Activated CD8-positive, alpha-beta T cell treated with anti-CD3 and anti-CD28 coated beads for 36 hours (primary cell): Measurements from ENCODE around the gene CENPX. TPM values are rescaled to one million over a fixed set of nuclear protein-coding genes. Genes with fewer than 3 reads are reported as not detected.

Experiments used
- ATAC-seq: fragments of 200-7000 bp; cut with Tn5 transposase; one replicate; pipeline ENCODE4 v1.10.0; 2021; ENCODE audit warnings: mild to moderate bottlenecking, moderate library complexity
- CTCF ChIA-PET: fragments of 350-600 bp; sonication (Branson Sonifier 250); formaldehyde crosslinking; loops from one replicate; lab custom pipeline; 2021; ENCODE audit warnings: antibody characterized with exemption; lab: Charles Lee
- POLR2A ChIA-PET: fragments of 350-600 bp; sonication (Branson Sonifier 250); formaldehyde crosslinking; loops from one replicate; lab custom pipeline; 2021; ENCODE audit warnings: antibody characterized with exemption; lab: Charles Lee
- DNase-seq: peaks from one replicate; pipeline ENCODE4 v3.0.0-alpha.2; 2020
- H3K27ac Mint-ChIP-seq: one replicate; pipeline ENCODE4 v1.8.0; 2021; ENCODE audit warnings: mild to moderate bottlenecking, mixed read lengths
- H3K27me3 Mint-ChIP-seq: one replicate; pipeline ENCODE4 v1.8.0; 2021; ENCODE audit warnings: mixed read lengths
- H3K36me3 Mint-ChIP-seq: one replicate; pipeline ENCODE4 v1.8.0; 2021; ENCODE audit warnings: low read depth, mixed read lengths
- H3K4me1 Mint-ChIP-seq: one replicate; pipeline ENCODE4 v1.8.0; 2021; ENCODE audit warnings: low read depth, mixed read lengths
- H3K4me3 Mint-ChIP-seq: one replicate; pipeline ENCODE4 v1.8.0; 2021; ENCODE audit warnings: mild to moderate bottlenecking, moderate library complexity, mixed read lengths
- H3K9me3 Mint-ChIP-seq: one replicate; pipeline ENCODE4 v1.8.0; 2021; ENCODE audit warnings: mixed read lengths
- CTCF ChIP-seq: fragments of 200-600 bp; IDR thresholded peaks from one replicate; pipeline ENCODE4 v1.8.0; 2022; ENCODE audit warnings: antibody characterized with exemption, mild to moderate bottlenecking
- intact Hi-C: fragments of 100-400 bp; cut with micrococcal nuclease; formaldehyde crosslinking; loops from one replicate; pipeline ENCODE4 v1.10.0; 2022
- total RNA-seq, 2 experiments: library from RNA; stranded (reverse); gene quantifications; one replicate each; pipeline ENCODE4 v1.2.3, GENCODE V29; 2021

CENPX gene
- total RNA-seq, 2 experiments from 2014 or later = 88.7 to 98.1 TPM

GRCh38 chr17:81998691-81999438 is 23.8 kb downstream of the CENPX start:
- Mint-ChIP-seq H3K27ac (no peak overlapping the region), H3K4me3 (no peak overlapping the region), H3K9me3 (no peaks in the 10 kb centered on the region), H3K36me3 (no peaks in the 10 kb centered on the region), H3K27me3 (no peaks in the 10 kb centered on the region), H3K4me1 (no peaks in the 10 kb centered on the region)
- no peak for TF ChIP-seq CTCF
- intact Hi-C loops = no loop called here
- CTCF ChIA-PET = no interaction called here
- ATAC-seq (no peak), DNase-seq (no peak)
- POLR2A ChIA-PET = no interaction called here

- TF ChIP-seq CTCF = no peak
- H3K27ac Mint-ChIP-seq = no peak overlapping the region
- H3K4me3 Mint-ChIP-seq = no peak overlapping the region
- ATAC-seq = no peak
- H3K9me3 Mint-ChIP-seq = no peaks in the 10 kb centered on the region
- CTCF ChIA-PET = interaction anchor here (1.2 kb wide), 2 partner anchors 23 to 38 kb away, joined by 4 read pairs; no protein-coding TSS in a partner anchor
- H3K27me3 Mint-ChIP-seq = no peaks in the 10 kb centered on the region
- no peaks in the 10 kb centered on the region for H3K36me3 Mint-ChIP-seq
- no peak for DNase-seq
- POLR2A ChIA-PET = no interaction called here
- no peaks in the 10 kb centered on the region for H3K4me1 Mint-ChIP-seq
- intact Hi-C loops = no loop called here
Observed at GRCh38 chr17:81998212-81998611, 24.5 kb downstream of the CENPX start.

GRCh38 chr17:81996757-81997441 is 25.8 kb downstream of the CENPX start:
- ATAC-seq = no peak
- intact Hi-C loops = no loop called here
- DNase-seq = no peak
- Mint-ChIP-seq H3K27me3 (no peaks in the 10 kb centered on the region), H3K36me3 (no peaks in the 10 kb centered on the region), H3K9me3 (no peaks in the 10 kb centered on the region), H3K4me1 (no peaks in the 10 kb centered on the region), H3K4me3 (no peak overlapping the region), H3K27ac (no peak overlapping the region)
- ChIA-PET POLR2A (interaction anchor here (0.5 to 1.1 kb wide), 3 partner anchors 14 to 354 kb away, joined by 3 read pairs; no protein-coding TSS in a partner anchor), CTCF (interaction anchor here (1.1 to 1.2 kb wide), 3 partner anchors 24 to 37 kb away, joined by 3 to 4 read pairs (median 4); no protein-coding TSS in a partner anchor)
- no peak for TF ChIP-seq CTCF

GRCh38 chr17:81996232-81996756 is 26.4 kb downstream of the CENPX start:
- H3K9me3 Mint-ChIP-seq = no peaks in the 10 kb centered on the region
- ChIA-PET CTCF (interaction anchor here (1.1 to 1.9 kb wide), 2 partner anchors 24 to 34 kb away, joined by 3 to 5 read pairs; no protein-coding TSS in a partner anchor), POLR2A (interaction anchor here (1.1 kb wide), 1 partner anchor 15 kb away, joined by 3 read pairs; no protein-coding TSS in a partner anchor)
- intact Hi-C loops = no loop called here
- no peak overlapping the region for H3K4me3 Mint-ChIP-seq
- no peaks in the 10 kb centered on the region for H3K4me1 Mint-ChIP-seq
- no peak for DNase-seq
- H3K36me3 Mint-ChIP-seq = no peaks in the 10 kb centered on the region
- H3K27ac Mint-ChIP-seq = no peak overlapping the region
- TF ChIP-seq CTCF = no peak
- no peaks in the 10 kb centered on the region for H3K27me3 Mint-ChIP-seq
- ATAC-seq = no peak
